A204.1 (cell line): Measurements from ENCODE around the gene PGM5.

ENCODE experiments used
- FAIRE-seq: peaks from 2 replicates; lab custom pipeline; 2012; peaks lifted over from hg19 to GRCh38; lab: Jason Lieb, UNC

Gene PGM5

DNA sequence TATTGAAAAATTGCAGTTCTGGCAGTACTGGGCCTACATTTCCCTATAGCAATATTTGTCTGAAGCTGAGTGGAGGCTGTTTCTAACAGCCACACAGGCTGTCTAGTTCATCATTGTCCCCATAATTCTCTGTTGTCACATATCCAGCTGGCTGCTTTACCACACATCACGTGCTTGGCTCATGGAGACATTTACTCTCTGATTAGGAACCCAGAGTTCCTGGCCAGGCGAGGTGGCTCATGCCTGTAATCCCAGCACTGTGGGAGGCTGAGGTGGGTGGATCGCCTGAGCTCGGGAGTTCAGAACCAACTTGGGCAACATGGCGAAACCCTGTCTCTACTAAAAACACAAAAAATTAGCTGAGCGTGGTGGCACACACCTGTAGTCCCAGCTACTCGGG lies 81.4 kb downstream of the PGM5 start:
- FAIRE-seq = no peak

DNA sequence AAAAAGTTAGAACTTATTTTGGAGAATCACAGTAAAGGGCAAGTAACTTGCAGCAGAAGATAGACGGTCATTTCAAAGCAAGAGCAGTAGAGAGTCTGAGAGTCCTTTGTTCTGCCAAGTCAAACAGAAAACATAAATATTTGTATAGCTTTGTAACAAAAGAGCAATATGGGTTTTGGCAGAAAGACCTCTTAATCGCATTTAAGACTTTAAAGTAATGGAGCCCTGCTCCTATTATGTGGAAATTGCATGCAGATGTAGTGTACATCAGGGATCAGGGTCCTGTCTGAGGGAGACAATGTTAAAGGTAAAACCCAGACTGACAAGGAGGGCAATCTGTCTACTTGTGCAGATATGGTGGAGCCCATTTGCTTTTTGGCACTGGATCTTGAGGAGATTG lies 87.2 kb downstream of the PGM5 start:
- FAIRE-seq = no peak

DNA sequence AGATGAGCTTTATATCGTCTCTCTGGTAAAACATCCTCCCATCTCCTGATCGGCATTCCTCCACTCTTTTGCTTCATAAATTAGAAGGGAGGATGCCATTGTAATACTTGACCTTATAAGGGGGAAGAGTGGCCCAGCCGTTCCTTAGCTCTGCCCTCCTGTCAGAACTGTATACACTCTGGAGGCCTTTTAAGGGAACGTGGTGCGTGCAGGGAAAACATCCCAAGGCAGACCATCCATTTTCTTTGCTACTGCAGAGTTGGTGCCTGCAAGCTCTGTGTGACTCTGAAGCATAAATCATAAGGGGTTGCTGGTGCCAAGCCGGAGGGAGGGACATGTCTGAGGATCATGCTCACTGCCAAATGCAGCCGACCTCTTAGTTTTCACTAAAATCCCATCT lies 90.4 kb downstream of the PGM5 start:
- FAIRE-seq = no peak

DNA sequence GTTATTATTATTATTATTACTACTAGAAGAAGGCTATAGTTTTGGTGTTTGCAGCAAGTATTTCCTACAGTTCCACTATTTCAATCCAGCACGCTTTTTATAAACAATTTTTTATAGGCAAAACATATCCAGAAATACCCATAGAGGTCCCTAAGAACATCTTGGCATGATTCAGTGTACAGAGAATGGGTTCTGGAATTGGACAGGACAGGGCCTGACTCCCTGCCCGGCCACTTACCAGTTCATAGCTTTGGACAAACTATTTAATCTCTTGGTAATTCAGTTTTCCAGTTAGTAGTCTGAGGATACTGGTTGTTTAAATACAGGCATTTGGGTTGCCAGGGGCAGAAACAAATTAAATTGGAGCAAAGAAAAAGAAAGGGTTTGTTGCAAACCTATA lies 91.2 kb downstream of the PGM5 start:
- no peak for FAIRE-seq

DNA sequence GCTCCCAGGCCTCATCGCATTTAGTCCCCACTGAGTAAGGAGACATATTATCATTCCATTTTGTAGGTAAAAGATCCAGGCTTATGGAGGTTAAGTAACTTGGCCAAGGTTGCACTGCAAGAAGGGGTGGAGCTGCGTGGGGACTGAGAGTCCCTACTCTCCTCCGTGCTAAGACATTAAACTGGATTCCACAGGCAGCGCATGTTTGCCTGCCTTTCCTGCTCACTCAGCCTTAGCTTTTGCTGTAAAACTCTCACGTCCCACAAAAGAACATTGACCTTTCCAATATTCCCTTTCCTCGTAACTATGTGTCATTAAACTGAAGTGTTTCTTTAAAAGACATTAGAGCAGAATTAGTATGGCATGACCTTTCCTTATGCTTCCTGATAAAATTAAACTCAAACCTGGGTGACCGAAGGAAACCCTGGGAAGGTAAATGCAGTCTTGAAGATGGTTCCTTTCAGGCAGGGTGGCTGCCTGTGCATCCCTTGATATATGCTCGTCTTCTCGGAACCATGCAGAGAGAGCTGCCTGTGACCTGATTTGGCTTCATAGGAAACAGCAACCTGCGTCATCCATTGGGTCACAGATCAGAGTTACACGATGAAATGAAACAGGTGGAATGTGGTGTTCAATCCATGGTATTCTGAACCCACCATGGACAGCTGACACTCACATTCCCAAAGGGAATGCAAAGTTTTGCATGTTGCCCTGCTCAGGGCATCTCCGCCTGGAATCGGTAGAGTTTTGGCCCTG lies 98.3 kb downstream of the PGM5 start:
- no peak for FAIRE-seq

DNA sequence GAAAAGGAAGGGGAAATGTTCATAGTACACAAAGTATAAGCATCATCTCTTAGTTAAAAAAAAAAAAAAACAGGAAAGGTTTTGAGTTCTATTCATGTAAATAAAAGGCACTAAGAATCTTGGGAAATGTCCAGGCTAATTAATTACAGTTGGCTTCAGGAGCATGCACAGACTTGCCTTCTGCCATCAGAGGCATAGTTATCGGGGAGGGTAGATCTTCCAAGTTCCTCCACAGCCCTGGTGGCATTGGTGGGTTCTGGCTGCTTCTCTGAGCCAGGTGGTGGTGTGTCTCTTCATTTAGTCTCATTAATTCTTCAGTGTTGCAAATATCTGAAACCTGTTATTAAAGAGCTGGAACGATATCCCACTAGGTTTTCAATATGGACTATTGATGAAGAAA lies 99.0 kb downstream of the PGM5 start:
- no peak for FAIRE-seq

DNA sequence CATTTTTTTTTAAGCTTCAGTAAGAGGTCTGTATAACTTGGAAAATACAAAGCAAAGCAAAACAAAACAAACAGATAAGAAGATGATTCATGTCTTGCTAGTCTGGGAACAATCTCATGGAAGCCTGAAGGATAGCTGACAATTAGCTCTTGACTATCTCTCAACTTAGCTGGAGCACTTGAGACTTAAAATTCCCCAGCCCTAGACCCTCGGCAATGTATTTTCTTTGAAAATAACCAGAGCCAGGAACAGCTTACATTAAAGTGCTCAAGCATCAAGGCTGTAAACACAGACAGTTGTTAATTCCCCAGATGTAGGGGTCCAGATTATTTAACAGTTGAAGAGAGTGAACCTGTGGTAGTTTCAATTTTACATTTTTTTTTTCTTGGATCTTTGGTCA lies 101.4 kb downstream of the PGM5 start:
- FAIRE-seq = no peak

DNA sequence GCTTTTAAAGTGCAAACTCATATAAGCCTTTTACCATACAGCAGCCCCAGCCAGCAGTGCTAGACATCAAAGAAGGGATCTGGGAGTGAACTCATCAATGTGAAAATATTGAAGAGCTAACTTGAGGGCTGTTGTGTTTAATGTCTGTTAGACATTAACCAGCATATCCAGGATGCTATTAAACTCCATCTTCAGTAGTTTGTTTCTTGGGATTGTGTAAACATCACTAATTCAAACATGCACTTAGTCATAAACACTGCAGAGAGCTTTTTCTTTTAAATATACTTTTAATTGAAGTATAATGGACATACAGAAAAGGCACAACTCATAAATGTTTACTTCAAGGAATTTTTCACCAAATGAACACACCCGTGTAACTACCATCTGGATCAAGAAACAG lies 102.5 kb downstream of the PGM5 start:
- no peak for FAIRE-seq

DNA sequence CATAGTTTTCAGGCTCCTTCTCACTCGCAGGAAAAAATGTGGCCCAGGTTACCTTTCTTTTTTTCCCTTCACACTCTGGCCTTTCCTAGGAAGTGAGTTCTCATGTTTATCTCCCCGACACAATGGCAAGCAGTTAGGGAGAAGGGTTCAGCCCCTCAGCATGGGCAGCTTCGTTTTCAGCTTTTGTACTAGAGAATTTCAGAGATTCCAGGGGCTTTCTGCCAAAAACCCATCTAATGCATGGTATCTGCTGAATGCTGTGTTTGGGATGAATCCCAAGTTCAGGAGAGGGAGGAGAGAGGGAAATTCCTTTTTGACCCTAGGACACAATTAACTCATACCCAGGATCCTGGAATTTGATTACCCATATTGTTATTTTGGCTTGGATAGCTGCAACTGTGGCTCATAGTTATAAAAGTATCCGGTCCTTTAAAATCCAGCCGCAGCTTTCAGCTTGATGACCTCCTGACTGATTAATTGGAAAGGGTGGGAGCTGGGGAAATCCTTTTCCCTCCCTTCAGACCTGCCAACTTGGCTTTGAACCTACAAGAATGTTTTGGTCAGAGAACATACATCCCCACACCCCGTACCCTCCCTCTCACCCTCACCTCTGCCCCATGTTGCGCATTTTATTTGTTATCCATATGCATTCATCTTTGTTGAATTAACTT lies 105.8 kb downstream of the PGM5 start:
- no peak for FAIRE-seq

DNA sequence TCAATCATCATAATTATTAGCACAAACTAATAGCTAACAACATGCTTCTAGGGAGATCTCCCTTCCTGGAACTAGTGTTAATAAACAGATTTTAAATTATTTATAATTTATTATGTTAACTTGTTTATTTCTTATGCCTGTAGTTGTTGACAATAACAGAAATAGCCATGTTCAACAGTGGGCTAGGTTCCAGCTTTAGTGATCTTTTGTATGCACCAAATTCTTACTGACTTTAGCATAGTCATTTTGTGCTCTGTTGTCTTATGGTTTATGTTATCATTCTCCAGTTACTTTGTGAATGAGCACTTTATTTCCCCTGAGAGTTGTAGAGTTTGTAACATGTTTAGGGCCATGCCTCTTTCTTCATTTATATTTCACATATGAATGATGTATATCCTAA lies 113.7 kb downstream of the PGM5 start:
- no peak for FAIRE-seq

DNA sequence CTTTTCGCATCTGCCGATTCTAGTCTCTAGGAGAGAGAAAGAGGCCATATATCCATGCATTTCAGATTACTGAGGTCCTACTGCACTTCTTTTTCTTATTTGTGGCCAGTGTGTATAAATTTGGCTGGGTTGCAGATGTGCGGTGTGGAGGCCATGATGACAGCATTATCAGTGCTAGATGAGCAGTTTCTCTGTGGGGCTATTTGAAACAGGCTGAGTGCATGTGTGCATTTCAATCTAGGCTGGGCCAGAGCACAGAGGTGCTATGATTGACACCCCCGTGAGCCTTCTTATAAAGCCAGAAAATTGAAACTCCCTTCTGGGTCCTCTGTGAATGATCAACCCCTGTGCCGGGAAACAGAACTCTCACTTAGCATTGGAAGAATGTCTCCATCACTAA lies 114.2 kb downstream of the PGM5 start:
- FAIRE-seq = no peak

DNA sequence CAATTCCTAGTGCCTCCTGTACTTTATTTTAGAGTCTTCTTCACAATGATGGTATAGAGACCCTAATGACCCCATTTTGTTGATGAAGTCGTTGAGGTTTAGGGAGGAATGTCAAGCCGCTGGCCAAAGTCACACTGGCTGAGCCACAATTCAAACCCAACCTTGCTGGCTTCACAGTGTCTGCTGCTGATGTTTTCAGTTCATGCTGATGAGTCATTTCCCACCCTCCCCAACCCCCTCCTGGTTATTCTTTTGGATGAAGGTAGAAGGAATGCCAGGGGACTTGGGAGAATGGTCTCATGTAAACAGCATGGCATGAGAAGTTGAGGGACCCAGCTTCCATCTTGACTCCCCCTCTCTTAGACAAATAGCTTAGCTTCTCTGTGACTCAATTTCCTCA lies 115.7 kb downstream of the PGM5 start:
- no peak for FAIRE-seq

DNA sequence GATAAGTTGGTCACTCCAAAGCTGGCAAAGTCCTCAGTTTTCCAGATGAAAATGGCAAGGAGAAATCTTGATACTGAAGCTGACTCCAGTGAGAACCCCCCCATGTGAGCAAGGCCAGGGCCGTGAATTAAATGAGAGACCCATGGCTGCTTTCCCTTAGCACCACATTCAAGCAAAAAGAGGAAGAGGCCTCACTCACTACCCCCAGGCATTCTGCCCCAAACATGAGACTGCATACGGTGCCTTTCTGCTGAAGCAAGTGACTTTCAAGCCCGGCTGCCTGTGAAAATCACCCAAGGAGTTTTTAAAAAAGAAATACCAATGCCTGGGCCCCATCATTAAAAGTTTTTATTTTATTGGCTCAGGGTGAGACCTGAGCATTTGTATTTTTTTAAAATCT lies 117.4 kb downstream of the PGM5 start:
- no peak for FAIRE-seq

DNA sequence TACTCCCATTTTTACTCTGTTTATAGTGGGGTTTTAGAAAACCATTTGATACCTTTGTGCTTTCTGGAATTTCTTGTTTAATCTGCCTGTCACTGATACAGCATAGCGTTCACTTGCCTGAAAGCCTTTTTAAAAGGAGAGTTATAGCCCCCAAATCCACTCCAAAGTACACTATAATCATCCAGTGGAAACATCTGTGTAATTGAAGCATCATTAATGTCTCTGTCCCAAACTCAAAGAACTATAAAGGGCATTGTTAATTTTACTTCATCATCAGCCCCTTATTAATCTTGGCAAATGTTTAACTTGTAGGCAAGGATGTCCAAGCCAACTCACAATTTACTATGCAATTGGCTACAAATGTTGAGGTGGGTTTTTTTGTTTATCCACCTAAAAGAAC lies 120.0 kb downstream of the PGM5 start:
- FAIRE-seq = no peak

DNA sequence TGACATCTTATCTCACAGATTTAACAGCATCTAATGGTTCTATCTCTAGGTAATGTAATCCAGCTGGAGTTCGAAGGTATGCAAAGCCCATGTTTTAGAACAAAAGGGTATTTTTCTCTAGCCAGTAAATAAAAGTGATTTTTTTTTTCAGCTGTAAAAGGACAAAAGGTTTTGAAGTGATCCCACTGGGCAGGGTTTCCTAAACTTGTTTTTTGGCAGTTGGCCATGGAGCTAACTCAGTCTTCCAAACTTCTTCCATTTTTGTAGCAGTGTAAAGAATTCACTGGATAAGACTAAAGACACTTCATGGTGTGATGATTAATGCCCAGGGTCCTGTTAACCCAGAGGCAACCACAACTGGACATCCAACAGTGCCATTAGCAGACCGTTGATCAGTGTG lies 120.4 kb downstream of the PGM5 start:
- no peak for FAIRE-seq

DNA sequence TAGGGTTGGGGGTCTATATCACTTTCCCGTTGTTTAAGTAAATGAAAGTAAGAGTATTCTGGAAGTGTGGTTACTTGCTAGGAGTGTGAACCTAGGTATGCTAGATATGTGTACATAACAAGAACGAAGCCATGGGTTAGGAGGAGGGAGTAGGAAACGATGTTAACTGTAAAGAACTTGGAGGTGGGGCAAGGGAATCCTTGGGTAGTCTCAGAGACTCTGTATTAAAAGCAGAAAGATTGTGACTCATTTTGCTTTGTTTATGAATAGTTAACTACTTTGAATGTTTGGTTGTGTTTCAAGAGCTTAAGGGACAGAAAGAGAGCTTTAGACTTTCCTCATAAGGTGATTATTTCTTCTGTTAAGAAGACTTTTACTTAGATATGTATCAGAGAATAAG lies 124.4 kb downstream of the PGM5 start:
- no peak for FAIRE-seq

DNA sequence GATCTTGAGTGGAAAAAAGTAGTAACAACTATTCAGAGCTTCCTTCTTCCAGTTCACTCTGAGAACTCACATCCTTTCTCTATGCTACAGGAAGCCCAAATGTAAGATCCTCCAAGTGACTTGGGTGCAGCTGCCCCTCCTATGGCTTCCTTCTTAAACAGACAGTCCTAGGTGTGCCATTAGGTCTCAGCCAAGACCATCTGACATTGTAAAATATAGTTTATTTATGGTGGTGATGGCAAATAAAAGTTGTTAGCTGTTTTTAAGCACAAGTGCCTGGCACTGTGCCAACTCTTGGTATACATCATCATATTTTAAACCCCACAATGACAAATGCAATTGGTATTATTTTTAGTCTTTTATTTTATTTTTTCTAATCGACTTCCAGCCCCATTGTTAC lies 126.1 kb downstream of the PGM5 start:
- no peak for FAIRE-seq

DNA sequence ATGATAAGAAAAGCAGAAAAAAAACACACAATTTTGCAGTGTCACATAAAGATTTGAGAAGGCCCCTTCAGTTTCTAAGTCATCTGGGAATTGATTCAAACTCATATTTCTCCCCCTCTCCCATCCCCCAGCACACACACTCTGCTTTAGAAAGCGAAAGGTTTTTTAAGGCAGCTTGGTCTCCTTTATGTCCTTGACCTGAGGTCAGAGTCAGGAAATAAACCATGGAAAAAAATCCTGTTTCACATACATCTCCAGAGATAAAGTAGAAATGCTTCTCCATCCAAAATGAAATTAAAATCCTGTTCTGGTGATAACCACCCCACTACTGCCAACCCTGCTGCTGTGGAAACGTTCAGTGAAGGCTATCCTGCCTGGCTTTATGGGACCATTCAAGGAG lies 131.7 kb downstream of the PGM5 start:
- no peak for FAIRE-seq

DNA sequence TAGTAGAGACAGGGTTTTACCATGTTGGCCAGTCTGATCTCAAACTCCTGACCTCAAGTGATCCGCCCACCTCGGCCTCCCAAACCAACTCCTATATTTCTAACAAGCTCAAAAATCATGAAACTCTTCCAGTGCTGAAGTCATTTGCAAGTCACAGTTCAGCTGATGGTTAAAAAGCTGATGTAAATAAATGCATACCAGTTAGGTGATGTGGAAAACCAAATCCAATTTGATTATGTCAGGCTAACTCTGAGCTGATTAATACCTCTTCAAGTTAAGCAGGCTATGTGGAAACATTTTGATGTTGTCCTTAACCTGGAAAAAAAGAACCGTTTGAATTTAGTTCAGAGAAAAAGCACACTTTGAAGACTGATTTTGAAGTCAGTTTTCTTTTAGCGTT lies 133.2 kb downstream of the PGM5 start:
- no peak for FAIRE-seq

DNA sequence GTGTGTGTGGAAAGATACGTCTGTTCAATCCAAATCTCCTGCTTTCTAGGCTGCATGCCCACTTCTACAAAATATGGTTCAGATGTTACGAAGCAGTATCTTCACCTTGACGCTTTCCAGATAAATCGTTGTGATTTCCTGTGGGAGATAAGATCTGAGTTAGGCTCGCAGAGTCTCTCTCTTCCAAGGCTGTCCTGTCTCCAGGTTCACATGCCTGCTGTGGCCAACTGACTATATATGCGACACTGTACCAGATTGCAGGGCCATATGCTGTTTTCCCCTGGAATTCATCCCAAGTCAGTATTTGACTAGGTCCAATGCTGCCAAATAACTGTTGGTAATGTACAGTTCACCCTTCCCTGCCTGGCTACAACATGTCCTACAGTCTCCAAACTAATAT lies 136.4 kb downstream of the PGM5 start:
- FAIRE-seq = no peak

DNA sequence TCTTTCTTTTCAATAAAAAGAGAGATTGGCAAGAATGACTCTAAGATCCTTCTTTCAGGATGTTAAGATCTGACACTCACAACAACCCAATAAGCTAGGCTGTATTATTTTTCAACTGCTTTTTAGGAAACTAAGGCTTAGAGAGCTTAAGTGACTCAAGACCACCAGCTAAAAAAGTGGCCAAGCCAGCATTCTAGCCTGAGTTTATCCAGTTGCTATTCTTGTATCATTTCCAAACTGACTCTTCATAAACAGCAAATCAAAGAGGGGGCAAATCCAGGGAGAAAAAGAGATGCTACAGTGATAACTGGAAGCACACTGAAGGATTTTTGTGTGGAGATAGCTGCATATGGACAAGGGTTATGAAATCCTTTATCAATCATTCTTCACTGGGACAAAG lies 137.1 kb downstream of the PGM5 start:
- no peak for FAIRE-seq

DNA sequence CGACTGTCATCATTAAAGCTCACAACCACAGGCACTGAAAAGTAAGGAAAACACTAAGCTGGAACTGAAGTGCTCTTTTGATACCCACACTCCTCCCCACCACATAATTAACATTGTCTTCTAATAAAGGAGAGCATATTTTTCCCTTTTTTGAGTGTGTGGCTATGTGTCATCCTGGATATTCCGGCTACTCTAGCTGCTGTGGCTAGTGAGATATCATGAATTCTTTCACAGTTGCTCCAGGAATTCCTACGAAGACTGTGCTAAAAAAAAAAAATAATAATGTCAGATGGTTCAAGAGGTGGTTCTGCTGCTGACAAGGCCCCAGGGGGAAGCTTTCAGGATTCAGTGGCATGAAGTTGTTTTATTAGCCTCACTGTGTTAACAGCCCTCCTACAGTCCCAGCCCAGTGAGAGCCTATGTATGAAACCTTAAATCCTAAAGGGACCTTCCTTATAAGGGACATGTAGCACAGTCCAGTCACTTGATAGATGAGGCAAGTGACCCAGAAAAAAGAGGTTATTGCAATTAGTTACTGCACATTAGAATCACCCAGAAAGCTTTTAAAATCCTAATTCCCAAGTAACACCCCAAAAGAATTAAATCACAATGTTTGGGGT lies 137.7 kb downstream of the PGM5 start:
- FAIRE-seq = no peak

DNA sequence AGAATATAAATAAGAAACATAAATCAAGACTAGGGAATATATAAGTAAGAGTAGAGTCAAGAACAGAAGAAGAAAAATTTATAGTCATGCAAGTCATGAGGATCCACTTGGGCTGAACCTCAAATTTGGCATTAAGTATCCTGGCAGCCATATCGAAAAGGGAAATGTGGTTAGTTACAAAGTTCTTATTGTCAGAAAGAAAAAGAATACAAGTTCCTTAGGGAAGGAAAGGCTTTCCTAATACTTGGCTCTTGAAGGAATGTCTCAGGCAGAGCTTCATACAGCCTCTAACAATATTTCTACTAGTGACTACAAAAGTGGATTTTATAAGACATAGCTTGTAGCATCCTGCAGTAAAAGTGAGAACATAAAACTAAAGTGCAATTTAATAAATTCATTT lies 138.8 kb downstream of the PGM5 start:
- FAIRE-seq = no peak

DNA sequence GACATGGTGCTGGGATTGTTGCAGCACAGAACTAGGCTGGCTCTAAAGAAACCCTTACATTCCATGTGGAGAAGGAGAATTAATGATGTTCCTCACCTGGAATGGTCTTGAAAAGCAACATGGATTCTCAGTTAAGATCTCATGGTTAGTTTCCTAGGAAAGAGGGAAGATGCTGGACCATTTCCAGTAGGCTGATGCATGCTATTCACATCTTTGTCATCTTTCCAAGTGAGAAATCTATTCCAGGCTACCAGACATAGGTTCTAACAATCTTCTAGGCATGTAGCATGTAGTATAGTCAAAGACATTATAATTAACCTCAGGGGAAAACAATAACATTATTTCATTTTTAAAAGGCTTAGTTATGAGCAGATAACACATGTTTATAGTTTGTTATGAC lies 139.9 kb downstream of the PGM5 start:
- no peak for FAIRE-seq
